HG02970 (cell line): ENCODE measurements around the gene SP6.

Source experiments
- ATAC-seq: cut with Tn5 transposase; IDR thresholded peaks from one replicate; pipeline ENCODE4 v1.9.1; 2021; ENCODE audit warnings: mild to moderate bottlenecking, moderate library complexity, moderate number of reproducible peaks; ENCODE audit not compliant: unreplicated experiment, low FRiP score

SP6 gene

DNA sequence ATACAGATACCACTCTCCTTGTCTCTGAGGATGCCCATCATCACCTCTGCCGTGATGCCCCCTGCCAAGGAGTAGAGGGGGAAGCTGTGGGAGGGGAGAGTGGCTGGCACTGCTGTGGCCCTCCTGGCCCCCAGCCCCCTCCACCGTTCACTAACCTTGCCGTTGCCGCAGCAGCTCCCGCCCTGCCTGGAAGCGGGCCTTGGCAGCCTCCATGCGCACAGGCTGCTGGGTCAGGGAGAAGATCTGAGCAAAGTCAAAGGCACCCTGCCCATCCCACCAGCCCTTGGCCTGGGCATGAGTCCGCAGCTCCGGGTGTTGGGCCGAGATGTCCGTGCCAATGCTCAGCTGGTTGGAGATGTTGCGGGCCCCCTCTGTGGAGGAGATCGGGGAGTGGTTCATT is 12.3 kb downstream of the SP6 start:
- ATAC-seq, result no peak

DNA sequence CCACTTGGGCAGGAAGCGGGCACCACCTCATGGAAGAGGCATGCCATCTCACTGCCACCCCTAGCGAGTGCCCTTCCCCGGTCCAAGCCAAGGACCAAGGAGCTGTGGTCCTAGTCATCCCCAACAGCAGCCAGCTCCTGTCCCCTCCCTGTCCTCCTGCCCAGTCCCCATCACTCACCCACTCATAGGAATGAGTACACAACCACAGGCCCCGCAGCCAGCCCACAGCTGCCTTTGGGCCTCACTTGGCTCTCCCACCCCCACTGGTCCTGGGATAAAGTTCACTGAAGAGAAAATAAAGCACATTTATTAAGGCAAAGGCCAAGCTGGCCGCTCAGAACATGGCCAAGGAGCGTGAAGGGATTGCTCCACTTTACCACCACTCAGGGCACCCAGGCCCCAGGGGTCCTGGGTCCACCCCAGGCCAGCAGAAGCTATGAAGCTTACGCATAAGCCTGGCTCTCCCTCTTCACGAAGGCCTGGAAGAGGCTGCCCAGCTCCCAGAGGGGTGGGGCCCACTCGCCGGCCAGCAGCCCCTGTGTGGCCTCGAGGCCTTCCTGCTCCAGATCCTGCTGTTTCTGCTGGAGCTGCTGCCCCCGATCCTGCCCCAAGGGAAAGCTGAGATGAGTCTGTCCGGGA is 13.4 kb downstream of the SP6 start:
- ATAC-seq, result no peak

DNA sequence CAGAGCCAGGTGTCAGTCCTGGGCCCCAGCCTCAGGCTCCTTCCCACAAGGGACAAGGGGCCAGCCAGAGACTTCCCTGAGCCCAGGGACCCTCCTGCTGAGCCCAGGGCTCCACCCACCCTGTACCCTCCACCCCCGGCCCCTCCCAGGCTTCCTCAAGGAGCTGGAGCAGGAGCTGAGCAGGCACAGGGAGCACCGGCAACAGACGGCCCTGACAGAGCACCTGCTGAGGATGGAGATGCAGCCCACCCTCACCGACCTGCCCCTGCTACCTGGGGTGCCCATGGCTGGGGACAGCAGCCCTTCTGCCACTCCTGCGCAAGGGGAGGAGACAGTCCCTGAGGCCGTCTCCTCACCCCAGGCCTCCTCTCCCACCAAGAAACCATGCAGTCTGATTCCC is 14.4 kb downstream of the SP6 start:
- no peak for ATAC-seq

DNA sequence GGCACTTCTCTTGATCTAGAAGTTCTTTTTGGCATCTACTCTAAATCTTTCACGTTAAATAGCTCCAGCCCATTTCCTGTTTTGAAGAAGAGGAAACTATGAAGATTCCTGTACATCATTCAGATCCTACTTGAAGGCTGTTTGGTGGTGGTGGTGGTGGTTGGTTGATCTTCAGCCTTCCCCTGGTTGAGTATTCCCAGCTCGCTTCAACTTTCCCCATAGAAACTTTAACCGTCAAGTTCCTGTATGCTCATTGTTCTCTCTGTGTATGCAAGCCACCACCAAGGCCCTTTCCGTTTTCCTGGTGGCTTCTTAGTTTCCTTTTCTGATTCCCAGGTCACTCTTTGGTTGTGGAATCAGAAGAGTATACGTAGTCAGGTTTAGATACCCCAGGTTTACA is 16.2 kb downstream of the SP6 start:
- no peak for ATAC-seq

DNA sequence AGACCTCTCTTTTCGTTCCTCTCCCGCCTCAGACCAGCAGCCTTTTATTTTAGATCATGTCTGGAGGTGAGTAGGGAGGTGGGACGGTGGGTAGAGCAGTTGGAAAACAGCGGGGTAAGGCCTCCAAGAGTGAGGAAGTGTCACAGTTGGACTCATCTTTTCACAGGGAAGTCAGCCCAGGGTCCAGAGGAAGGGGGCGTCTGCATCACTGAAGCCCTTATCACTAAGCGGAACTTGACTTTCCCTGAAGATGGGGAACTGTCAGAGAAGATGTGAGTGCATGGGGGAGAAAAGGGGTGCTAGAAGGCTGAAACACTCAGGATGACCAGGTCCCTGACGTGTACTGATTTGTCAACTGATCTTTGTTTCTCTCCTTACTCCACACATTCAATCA is 19.0 kb downstream of the SP6 start:
- ATAC-seq, result no peak

DNA sequence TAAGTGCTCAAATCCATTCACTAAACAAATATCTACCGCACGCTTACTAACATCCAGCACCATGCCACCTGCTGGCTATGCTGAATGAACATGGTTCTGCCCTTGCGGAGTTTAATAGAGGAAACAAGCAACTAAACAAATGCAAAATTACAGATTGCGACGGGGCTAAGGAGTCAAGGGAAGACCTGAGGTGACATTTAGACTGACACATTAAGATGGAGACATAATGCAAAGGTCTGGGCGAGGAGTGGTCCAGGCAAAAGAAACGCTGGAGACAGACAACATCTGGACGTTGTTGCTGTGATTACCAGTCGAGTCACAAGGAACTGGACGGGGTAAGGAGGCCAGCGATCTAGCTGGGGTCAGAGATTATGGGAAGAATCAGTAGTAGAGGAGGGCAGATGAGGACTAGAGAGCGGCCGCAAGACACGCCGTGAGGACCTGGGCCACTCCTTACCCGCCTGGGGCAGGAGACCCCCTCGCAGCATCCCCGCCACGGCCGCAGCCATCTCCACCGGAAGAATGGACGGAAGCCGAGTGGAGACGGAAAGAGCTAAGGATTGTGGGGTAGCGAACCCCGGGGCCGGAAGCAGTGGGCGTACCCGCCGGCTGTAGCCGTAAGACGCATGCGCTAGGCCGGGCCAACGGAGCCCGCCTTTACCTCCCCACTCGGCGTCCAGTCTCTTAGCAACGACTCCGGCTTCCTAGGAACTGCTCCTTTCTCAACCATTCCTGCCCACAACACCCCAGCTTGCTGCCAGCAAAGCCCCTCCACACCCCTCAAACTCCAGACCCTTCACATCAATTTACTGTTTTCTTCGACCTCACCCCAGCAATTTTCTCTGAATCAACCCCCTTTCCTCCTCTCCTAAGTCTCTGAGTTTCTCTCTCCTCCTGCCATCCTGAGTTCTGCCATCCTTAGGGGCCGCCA is 19.7 kb downstream of the SP6 start, which contains the start of the genes LRRC46 and MRPL10:
Gene LRRC46 (plus strand): TSS at position 668 of the 931 bp plus-strand sequence. CDS start 320 bp downstream, outside the sequence.
Gene MRPL10 (minus strand): TSS at position 539 of the 931 bp plus-strand sequence. CDS start 30 bp downstream, at position 509.
- peak; percentile 90 for ATAC-seq

DNA sequence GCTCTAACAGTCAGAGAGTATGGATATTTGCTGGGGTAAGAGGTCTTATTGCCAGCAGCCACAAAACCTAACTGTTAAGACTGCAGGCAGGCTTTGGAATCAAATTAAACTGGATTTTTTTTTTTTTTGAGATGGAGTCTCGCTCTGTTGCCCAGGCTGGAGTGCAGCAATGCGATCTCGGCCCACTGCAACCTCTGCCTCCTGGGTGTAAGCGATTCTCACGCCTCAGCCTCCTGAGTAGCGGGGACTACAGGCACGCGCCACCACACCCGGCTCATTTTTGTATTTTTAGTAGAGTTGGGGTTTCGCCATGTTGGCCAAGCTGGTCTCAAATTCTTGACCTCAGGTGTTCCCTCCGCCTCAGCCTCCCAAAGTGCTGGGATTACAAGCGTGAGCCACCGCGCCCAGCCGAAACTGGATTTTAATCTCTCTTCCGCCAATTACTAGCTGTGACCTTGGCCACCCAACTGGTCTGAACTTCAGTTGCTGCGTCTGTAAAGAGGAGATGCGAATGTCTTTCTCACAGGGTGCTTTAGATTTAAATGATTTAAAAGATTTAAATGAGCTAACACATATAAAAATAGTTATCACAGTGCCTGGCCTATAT is 20.5 kb downstream of the SP6 start:
- ATAC-seq, result no peak

DNA sequence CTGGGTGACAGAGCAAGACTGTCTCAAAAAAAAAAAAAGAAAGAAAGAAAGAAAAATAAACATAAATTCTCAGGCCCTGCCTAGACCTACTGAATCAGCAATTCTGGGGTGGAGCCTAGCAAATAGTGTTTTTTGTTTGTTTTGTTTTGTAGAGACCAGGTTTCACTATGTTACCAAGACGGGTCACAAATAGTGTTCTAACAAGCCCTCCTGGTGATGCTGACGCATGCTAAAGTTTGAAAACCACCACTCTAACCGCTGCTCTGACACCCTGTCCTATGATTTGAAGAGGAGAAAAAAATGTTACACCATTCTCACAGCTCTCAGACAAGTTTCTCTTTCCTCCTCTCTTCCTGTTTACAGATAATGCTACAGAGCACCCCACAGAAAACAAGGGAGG is 21.1 kb downstream of the SP6 start:
- no peak for ATAC-seq

DNA sequence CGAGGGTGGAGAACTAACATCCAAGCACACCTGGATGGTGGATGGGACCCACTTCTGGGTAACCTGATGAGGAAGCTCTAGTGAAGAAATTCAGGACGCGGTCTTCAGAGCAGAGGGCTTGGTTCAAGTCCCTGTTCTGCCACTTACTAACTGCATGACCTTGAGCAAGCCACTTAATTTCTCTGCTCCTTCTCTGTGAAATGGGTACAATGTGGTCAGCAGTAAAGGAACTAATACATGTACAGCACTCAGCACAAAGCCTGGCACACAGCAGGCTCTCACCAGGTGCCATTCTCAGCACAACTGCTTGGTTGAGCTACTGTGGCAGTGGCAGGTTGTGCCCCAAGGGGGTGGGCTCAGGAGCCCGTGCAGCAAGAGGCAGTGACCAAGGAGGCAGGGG is 27.4 kb downstream of the SP6 start:
- ATAC-seq, result no peak

DNA sequence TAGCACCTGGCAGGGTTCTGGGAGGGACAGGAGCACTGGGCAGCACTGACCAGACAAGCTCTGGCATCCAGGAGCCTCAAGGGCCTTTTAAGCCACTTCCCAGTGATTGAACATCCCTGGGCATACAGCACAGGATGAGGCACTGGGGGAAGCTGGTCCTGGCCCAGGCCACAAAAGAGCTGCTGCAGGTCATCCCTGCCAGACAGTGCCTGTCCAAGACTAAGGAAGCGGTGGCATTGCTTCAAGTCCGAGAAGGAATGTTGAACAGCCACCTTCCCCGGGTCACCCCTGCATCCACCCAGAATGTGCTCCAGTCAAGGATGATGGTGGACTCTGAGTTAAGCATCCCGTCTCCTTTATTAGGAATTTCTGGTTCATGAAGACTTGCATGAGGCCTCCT is 28.2 kb downstream of the SP6 start:
- no peak for ATAC-seq

DNA sequence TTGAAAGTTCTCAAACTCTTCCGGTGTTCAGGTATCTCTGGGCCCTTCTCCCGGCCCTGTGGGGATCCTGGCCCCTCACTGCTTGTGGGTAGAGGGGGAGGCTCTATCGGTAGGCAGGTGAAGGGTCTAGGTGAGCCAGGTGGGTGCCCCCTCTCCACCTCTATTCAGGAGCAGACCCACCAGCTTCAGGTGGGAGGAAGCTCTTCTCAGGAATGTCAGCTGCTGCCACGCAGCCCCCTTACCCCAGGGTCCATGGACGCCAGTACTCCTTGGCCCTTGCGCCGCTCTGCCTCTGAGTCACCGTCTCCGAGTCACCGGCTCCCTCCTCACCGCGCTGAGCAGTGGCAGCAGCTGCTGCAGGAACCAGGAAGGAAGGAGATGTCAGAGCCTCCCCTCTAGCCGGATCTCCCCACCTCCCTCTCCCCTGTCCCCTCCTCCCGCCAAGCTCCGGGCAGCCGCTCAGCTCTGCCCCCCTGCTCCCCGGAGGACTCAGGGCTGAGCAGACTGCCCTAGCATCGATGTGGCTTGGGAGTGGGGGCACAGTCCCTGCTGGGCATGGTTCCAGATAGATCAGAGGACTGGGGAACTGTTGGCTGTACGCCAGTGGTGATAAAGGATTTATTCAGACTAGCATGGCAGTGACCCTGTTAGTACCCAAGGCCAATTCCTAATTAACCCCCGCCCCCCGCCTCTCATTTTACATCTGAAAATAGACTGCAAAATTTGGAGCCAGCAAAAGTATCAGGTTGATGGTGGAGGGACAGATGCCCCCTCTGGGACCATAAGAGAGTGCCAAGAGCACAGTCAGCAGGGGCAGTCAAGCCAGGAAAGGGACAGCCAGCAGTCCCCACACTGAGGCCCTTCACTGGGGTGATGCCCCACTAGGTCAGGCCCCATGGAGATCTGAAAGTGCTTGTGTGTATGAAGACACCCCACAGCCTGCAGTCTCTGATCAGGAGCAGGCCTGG is 29.3 kb downstream of the SP6 start, which contains the start of gene OSBPL7:
Gene OSBPL7 (minus strand): TSS at position 371 of the 968 bp plus-strand sequence. CDS start 1,516 bp downstream, outside the sequence.
- peak; percentile 57 for ATAC-seq

DNA sequence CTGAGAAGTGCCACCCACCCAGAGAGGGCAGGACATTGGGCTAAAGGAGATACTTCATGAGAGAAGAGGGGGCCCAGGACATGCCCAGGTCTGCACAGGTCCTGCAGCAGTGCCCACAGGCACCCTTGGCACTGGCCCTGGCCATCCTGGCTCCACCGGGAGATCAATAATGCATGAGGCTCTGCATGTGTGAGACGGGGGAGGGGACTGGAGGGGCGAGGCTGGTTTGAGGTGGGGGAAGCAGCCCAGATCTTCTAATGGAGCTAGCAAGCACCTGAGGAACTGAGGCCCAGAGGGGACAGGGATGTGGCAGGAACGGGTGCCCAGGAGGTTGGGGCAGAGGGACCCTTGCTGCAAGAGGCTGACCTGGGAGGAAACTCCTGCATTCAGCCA is 29.9 kb downstream of the SP6 start:
- ATAC-seq, result peak; percentile 13

DNA sequence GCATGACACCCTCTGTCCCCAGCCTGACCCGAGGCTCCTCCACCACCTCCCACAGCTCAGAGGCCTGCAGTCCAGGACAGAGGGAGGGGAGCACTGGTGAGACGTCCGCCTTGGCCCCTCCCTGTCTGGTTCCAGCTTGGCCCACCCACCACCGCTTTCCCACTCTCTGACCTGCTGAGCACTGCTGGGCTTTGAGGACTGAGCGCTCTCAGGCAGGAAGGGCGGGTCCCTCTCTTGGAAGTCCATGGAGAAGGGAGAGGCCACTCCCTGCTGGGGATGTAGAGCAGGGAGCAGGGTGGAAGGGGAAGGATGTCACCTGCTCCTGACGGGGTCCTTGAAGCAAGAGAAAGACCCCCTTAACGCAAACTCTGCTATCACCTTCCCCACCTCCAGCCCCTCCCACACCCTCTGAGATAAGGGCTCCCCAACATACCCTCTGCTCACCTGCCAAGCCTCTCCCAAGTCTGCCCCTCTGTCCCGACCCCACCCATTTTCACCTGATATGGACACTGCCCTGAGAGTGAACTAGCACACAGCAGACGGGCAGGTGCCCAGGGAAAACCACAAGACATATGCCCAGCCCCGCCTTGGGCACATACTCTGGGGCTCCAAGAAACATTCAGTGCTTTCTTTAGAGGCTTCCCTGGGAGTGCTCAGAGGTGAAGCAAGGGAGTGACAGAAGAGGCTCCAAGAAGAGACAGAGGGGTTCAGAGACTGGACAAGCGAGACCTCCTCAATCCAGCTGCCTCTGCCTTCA is 30.8 kb downstream of the SP6 start:
- no peak for ATAC-seq

DNA sequence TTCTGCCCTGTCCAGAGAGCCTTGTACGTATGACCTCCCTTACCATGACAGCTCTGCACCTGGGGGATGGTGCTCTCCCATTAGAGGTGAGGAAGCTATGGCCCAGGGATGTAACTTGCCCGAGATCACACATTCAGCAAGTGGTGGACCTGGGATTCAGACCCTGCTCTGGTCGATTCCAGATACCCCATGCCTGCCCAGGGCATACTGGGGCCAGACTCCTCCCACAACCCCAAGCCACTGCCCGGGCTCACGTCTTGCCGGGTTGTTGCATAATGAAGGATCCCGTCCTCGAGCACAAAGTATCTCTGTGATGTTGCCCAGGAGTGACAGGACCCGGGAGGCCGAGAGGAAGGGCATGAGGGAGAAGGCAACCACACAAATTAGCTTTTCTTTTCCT is 31.5 kb downstream of the SP6 start:
- ATAC-seq, result no peak

DNA sequence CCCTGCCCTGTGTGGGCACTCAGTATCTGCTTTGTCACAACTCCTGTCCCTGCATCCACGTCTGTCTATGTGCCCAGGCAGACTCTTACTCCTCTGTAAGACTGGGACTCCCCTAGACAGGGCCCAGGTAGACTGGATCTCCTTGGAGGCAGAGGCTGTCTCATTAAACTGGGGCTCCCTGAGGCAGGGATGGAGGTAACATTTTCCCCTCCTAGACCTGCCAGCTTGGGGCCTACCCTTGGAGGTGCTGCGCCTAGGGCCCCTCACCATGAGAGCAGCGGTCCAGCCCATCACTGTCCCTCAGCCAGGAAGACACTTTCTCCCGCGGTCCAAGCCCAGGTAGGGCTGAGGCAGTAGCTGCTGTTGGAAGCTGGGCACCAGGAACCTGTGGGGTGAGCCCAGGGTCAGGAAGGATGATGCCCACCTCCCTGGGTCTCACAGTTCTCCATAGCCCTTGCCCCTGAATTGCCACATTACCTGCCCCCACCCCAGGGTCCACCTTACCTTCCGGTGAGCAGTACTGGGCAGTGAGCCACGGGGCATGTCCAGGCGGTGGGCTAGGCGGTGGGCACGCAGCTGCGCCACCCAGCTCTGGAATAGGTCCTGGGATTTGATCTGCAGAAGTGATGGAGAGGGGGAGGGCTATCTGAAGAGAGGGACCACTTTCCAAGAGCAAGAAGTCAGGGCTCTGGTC is 32.8 kb downstream of the SP6 start:
- no peak for ATAC-seq

DNA sequence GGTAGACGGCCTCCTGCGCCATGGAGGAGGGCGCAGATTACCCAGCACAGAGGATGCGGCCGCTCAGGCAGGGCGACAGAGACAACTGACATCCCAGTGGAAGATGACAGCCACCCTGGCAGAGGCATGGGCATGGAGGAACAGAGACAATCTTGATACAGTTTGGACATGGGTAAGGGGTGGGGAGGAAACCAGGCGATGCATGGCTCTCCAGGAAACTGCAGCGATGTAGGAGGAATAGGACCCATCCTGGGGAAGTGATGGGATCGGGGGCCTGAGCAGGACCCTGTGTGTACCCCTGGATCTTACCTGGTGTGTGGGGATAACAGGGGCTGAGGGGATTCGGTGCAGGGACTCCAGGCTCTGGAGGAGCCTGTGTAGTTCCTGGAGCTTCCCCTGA is 34.0 kb downstream of the SP6 start:
- ATAC-seq, result no peak

DNA sequence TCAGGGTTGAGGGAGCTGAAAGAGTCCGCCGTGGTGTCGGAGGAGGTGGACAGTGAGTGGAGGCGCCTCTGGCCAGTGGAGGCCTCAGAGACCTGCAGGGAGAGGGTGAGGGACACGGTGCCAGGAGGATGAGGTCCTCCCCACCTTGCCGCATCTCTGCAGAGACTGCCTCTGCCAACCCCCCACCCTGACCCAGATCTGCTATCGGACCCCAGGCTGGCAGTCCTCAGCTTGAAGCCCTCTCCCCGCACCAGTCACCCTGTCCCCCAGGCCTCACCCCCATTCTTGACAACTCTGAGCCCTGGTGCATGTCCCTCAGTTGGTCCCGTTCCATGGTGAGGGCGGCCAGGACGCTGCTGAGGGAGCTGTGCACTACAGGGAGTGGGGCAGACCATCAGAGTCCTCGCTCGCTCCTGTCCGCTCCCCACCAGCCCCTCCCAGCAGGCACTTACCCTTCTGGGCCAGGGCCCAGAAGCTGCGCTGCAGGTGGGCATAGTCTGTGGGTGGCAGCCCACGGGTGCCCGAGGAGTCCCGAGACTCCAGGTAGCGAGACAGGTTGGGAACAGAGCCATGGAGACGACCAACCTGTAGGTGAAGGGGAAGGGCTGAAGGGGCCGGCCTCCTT is 34.7 kb downstream of the SP6 start:
- no peak for ATAC-seq
